Kasumi-1 (cell line): Measurements from ENCODE around the gene PRKAG1.

ENCODE experiments used
- DNase-seq, 2 experiments: peaks; one replicate each; lab custom pipeline; 2025; lab: John Stamatoyannopoulos, UW

Gene PRKAG1

DNA sequence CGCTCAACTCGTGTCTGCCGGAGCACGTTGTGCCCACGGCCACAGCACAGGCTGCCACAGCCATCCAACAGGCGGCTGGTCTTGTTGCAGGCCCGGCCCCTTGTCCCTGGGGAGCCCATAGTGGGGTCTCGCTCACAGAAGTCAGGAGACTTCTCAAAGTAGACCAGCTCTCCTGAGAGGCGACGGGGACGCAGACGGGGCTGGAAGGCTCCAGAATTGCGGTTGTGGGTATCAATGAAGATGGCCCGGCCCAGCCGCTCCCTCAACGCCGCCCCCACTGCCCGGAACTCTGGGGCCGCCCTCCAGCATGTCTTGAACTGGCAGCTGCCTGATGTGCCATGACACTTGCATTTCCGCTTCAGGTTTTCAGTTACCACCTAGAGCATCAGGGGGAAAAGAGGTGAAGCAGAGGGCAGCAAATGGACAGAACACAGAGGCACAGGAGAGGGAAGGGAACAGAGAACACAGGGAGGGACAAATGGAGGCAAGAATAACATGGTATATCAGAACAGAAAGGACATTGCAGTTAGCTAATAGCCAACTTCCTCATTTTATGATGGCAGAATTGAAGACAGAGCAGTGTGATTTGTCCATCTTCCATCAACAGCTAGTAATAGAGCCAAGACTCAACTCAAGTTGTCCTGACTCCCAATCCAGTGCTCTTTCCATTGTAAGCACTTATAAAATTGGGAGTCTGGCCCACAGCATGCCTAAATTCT is 52.2 kb downstream of the PRKAG1 start:
- peak; percentile 47 to 67 for DNase-seq

DNA sequence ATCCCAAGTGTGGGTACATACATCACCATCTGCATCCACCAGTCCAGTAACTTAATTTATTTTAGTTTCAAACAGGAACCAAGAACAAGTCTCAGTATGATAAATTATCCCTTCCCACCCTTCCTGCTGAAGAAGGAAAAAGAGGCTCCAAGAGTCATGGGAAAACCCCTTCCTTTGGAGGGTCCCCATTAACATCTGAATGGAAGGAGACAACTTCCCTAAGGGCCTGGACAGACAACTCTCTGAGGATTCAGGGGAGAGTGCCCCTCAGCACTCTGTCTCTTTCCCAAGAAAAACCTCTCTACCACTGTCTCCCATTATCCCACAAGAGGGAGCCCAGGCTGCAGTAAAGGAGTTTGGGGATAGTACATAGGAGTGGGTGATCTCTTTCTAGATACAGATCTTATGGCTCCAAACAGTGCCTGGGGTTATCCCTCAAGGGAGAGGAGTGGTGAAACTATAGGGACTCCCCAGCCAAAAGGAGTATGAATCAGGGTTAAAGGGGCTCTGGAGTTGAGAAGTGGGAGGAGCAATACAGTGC is 53.2 kb downstream of the PRKAG1 start:
- DNase-seq = no peak

DNA sequence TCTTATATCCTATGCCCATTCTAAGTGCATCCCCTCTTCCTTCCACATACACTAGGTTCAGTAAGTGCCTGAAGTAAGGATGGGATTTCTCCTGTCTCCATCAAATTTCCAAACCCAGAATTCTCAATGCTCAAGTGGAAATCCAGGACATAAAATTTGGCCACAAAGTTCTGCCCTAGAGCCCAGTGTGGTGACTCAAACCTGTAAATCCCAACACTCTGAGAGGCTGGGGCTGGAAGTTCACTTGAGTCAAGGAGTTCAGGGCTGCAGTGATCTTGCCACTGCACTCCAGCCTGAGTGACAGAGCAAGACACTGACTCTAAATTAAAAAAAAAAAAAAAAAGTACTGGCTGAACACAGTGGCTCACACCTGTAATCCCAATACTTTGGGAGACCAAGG is 56.8 kb downstream of the PRKAG1 start:
- DNase-seq = no peak

DNA sequence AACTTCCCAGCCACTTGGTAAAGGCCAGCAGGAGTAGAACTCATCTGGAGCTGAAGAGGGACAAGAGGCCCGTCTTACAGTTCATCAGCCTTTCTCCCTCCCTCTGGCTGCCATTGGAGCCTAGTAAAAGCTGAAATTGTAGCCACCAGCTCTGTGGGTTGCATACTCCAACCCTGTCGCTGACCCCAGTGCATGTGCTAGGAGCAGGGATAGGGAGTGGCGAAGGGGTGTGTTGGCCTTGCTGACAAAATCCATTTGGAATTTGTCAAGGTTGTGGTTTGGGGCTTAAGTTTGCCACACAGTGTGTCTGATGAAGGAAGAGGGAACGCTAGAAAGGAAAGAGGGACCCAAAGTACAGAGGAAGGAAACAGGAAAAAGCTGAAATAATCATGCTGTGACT is 57.2 kb downstream of the PRKAG1 start:
- DNase-seq = no peak

DNA sequence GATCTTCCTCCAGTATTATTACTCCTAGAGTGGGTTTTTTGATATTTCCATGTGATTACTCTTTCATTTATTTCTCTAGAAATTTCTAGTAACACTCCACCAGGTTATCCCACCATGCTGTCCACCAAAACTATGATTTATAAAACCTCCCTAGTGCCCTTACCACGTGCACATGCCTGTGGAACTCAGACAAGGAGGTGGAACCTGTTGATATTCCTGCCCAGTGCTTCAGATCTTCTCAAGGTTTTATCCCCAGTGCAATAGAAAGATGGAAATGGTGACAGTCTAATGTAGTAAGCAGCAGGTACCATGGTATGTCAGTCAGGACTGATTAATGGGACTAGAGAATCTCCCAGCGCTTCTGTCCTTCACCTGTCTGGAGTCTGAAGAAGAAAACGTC is 57.7 kb downstream of the PRKAG1 start:
- DNase-seq = no peak

DNA sequence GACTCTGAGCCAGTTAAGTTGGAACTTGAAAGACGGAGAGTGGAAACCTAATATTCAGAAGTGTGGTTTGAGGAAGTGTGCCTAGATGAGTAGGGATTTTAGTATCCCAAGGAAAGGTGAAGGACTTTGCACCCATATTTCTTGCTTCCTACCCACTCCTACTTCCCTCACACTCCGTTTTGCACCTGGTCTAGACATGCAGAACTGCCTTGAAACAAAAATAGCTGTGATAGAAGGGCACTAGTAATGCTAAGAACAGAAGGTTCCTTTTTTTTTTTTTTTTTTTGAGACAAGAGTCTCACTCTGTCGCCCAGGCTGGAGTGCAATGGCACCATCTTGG is 60.6 kb downstream of the PRKAG1 start:
- peak in 1 of 2 experiments; percentile 27 for DNase-seq

DNA sequence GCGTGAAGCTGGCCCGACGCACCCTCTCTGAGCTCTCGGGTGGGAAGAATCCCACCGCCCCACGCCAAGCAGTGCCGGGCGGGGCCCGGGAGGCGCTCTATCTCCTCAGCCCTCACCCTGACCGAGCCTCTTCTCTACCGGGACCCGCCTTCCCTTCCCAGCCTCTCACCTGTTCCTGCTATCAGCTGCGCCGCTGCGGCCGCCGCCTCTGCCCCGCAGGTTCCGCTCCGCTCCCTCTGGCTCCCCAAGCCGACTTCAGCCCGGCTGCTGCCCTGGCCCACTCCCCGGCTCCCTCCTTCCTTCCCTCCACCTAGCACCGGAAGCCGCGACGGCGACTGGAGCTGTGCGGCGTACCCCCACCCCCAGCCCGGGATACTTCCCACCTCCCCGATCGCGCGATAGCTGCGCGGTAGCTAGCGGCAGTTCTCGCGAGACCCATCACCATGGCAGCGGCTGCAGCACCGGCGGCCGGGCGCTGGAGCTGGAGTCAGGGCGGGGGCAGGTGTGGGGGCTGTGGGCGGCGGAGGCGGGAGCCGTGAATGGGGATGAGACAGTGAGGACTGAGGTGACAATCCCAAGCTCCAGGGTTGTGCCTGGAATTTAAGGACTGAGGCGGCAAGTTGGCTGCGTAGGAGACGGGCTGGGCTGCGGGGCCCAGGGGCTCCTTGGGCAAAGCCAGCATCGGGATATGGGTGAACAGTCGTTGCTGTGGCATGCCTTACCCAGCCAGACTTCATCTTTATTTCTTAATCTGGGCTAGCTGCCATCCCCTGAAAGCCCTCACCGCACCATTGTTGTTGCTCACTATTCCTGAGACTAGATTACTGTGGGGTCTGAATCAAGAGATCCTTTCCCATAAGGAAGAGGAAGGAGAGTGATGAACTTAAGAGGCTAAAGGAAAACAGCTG is 61.2 kb downstream of the PRKAG1 start, which contains the start of gene ARF3:
Gene ARF3, minus strand, starts transcription at position 347 of the 908 bp plus-strand sequence. CDS start 16,392 bp downstream, outside the sequence.
- peak; percentile 90 to 95 for DNase-seq

DNA sequence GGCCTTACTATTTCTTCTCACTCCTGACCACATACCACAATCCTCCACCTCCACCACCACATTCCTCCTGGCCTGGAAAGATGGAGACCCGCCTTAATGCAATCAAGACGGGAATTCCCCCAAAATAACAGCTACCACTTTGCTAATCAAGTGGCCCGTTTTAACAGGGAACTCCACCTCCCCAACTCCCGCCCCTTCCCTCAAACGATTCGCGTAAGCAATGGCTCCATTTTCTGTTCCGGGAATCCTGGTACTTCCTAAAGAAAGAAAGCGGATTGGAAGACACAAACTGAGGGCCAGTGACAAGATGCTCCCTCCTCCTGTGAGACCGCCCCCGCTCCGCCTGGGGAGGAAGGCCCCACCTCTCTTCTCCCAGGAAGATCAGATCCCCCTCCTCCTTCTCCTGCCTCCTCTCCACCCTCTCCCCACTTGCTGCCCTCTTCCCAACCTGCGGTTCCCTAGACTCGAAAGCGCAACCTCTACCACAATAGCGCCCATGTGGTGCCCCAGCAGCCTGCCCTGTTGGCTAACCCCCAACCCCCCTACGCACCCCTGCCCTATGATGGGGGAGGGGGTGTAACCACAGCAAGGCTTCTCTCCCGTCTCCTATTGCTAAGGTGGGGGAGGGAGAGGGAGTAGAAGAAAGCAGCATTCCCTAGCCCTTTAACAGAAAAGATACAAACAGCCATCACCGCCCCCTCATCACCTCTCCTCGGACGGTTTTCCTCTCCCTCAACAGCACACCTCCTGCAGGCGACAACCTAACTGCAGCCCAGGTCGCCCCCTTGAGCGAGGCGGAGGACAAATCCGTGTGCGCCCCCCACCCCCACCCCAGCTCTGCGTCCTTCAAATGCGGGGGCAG is 62.1 kb downstream of the PRKAG1 start:
- DNase-seq = peak; percentile 96 to 97

DNA sequence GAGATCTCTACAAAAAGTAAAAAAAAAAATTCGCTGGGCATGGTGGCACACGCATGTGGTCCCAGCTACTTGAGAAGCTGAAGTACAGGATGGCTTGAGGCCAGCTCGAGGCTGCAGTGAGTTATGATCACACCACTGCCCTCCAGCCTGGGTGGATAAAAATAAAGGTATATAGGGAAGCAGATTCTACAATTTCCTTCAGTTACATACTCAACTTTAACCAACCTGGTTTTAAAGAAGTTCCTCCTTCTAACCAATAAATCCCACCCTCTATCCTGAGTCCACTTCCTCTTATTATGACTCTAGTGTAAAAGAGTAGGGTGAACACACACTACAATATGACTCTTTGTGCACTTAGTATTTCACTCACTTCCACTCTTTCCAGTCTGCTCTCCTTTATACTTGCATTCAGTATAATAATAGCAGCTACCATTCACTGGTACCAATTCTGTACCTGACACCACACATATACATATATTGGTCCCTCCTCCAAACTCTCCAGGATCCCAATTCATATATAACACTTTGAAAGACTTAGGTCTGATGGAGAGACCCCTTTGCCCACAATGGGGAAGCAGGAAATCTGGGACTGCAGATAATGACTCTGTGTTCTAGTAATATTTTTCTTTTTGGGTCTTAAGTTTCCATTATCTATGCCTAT is 63.6 kb downstream of the PRKAG1 start:
- peak; percentile 94 for DNase-seq

DNA sequence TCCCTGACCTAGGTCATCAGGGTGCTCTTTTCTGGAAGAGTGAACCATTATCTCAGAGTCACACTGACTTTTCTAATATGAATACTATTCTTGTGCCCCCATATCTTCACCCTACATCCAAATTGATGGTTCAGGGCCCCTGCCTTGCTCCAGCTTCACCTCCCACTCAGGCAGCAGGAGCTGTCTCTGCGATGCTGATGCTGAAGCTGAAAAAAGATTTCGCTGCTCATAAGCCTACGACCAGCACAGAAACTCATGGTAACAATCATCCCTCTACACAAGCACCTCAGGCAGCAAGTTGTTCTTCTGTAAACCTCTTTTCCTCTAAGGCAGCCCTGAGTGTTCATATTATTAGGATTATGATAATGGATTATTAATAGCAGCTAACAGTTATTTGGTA is 64.5 kb downstream of the PRKAG1 start:
- DNase-seq = no peak

DNA sequence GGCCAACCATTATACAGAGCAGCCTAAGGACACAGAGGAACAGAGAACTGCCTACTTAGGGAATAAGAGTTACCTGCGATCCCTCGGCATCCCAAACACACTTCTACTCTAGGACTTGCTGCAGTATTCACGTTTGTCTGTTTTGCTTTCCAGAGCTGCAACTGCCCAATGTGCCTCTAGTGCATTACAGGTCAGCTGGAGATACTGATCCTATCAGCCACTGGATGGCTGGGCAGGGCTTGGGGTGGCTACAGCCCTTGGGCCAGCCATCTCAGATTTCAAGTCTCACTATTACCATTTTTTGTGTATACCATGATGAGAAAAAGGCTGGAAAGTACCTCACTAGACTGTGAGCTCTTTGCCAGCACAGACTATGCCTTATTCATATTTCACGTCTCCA is 65.9 kb downstream of the PRKAG1 start:
- no peak for DNase-seq
